IPS-15b (cell line): ENCODE data around the gene KIF16B.

Source experiments
- H3K27me3 ChIP-seq: one replicate; pipeline ENCODE4 v1.6.1; 2013; ENCODE audit warnings: low read length; ENCODE audit not compliant: control insufficient read depth, insufficient read depth
- H3K36me3 ChIP-seq: one replicate; pipeline ENCODE4 v1.6.1; 2013; ENCODE audit warnings: low read length; ENCODE audit not compliant: control insufficient read depth, insufficient read depth
- H3K4me1 ChIP-seq: one replicate; pipeline ENCODE4 v1.6.1; 2013; ENCODE audit warnings: mild to moderate bottlenecking, low read length; ENCODE audit not compliant: control insufficient read depth, insufficient read depth
- H3K4me3 ChIP-seq: one replicate; pipeline ENCODE4 v1.5.1; 2013; ENCODE audit warnings: low read depth, low read length
- H3K9ac ChIP-seq: one replicate; pipeline ENCODE4 v1.6.1; 2013; ENCODE audit warnings: low read depth, mild to moderate bottlenecking, low read length
- H3K9me3 ChIP-seq: one replicate; pipeline ENCODE4 v1.6.1; 2013; ENCODE audit warnings: mild to moderate bottlenecking, low read length; ENCODE audit not compliant: control insufficient read depth, insufficient read depth

KIF16B gene

DNA sequence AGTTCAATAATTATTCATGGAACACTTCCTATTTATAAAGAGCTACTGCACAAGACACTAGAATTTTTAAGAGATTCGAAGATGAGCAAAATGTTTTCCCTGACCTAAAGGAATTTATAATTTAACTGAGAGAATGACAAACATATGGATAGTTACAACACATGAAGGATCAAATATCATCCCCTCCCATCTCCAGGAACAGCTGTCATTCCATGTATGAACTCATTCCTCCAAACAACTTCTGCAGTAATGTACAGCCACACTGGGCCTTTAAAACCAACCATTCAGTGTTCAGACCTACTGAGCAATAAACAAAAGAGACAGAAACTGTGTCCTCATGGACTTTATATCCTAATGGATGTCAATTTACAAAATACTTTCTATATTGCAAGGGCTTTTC, 87.8 kb downstream of the KIF16B start:
- Histone ChIP-seq H3K9ac (no peak overlapping the region), H3K27me3 (no peaks in the 10 kb centered on the region), H3K9me3 (no peaks in the 10 kb centered on the region), H3K4me1 (no peaks in the 10 kb centered on the region), H3K36me3 (no peaks in the 10 kb centered on the region), H3K4me3 (no peak overlapping the region)

DNA sequence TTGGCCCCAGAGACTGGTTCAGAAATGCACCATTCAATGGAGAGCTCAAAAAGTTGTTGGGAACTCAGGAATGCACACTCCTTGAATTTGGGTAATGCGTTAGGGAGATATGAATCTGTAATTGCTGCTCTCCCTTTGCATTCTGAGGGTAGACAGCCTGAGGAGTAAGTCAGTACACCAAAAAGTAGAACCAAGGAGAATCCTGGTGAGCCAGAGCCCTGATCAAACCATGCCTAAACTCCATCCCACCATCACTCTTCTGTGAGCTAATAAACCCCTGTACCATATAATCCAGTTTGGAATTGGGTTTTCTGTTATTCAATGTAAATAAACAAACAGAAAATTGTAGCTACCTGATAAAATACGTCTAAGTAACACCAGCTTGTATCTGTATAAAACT, 90.2 kb downstream of the KIF16B start:
- Histone ChIP-seq H3K4me1 (no peaks in the 10 kb centered on the region), H3K27me3 (no peaks in the 10 kb centered on the region), H3K36me3 (no peaks in the 10 kb centered on the region), H3K9ac (no peak overlapping the region), H3K9me3 (no peaks in the 10 kb centered on the region), H3K4me3 (no peak overlapping the region)

GRCh38 chr20:16481977-16482376, 91.3 kb downstream of the KIF16B start:
- H3K36me3 ChIP-seq, result no peaks in the 10 kb centered on the region
- H3K9ac ChIP-seq, result no peak overlapping the region
- H3K4me3 ChIP-seq, result no peak overlapping the region
- H3K9me3 ChIP-seq, result no peaks in the 10 kb centered on the region
- H3K27me3 ChIP-seq, result no peaks in the 10 kb centered on the region
- no peaks in the 10 kb centered on the region for H3K4me1 ChIP-seq

GRCh38 chr20:16479666-16480065, 93.6 kb downstream of the KIF16B start:
- no peaks in the 10 kb centered on the region for H3K9me3 ChIP-seq
- H3K9ac ChIP-seq, result no peak overlapping the region
- H3K4me1 ChIP-seq, result peaks cover 4% of the 10 kb centered on the region
- no peak overlapping the region for H3K4me3 ChIP-seq
- H3K36me3 ChIP-seq, result no peaks in the 10 kb centered on the region
- no peaks in the 10 kb centered on the region for H3K27me3 ChIP-seq

DNA sequence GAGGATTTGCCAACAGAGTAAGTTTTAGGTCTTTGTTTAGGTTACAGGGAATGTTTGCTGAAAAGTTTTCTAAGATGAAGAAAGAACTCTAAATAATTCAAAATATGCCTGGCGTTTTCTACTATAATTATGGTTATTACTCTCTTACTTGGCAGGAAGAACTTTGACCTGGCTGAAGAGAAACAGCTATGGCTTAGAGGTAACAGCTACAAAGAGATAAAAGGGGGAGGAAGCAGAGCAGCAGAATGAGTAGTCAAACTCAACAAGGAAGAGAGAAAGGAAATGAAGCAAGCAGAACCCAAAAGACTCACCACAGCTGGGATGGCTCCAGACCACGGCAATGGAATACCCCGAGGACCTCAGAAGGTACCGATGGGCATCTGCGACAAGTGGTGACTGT, 95.6 kb downstream of the KIF16B start:
- no peak overlapping the region for H3K9ac ChIP-seq

DNA sequence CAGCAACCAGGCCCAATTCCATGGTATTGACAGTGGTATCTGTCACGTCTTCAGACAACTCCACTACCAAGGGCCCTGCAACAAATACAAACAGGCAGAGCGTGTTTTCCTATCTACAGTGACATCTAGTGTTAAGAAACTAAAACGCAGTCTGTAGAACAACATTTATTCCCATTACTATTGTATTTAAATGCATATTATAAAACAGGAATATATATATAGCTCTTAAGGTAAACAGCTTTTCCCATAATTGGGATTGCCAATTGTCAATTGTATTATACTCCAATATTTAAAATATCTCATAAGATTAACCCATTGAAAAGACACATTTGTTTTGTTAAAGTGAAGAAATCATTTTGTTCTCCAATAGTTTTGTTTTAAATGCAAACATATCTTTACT, 97.2 kb downstream of the KIF16B start:
- H3K4me1 ChIP-seq, result peaks cover 4% of the 10 kb centered on the region
- no peaks in the 10 kb centered on the region for H3K27me3 ChIP-seq
- no peaks in the 10 kb centered on the region for H3K9me3 ChIP-seq
- H3K36me3 ChIP-seq, result no peaks in the 10 kb centered on the region
- H3K4me3 ChIP-seq, result no peak overlapping the region
- no peak overlapping the region for H3K9ac ChIP-seq

More for the DNA sequence above, 95.6 kb downstream of the KIF16B start:
- no peaks in the 10 kb centered on the region for H3K9me3 ChIP-seq
- no peaks in the 10 kb centered on the region for H3K27me3 ChIP-seq
- H3K4me3 ChIP-seq, result no peak overlapping the region
- peaks cover 4% of the 10 kb centered on the region for H3K4me1 ChIP-seq
- H3K36me3 ChIP-seq, result no peaks in the 10 kb centered on the region

DNA sequence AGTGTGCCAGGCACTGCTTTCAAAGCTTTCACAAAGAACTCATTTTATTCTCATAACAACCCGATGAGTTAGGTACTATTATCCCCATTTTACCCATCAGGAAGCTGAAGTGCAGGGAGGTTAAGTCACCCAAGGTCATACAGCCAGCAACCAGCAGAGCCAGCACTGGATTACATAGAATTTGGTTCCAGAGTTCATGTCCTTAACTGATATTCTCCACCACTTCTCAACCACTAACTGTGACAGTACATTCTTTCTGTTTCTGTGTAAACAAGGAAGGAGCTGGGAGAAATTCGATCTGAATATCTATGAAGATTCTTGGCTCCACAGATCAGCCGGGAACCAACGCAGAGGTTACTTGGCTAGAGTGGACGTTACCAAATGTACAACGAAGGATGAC, 98.0 kb downstream of the KIF16B start:
- H3K9ac ChIP-seq, result no peak overlapping the region
- no peaks in the 10 kb centered on the region for H3K27me3 ChIP-seq
- no peak overlapping the region for H3K4me3 ChIP-seq
- peaks cover 4% of the 10 kb centered on the region for H3K4me1 ChIP-seq
- H3K36me3 ChIP-seq, result no peaks in the 10 kb centered on the region
- no peaks in the 10 kb centered on the region for H3K9me3 ChIP-seq

- H3K9ac ChIP-seq, result no peak overlapping the region
- no peak overlapping the region for H3K4me3 ChIP-seq
- H3K9me3 ChIP-seq, result no peaks in the 10 kb centered on the region
Observed at GRCh38 chr20:16474363-16474762, 98.9 kb downstream of the KIF16B start.

GRCh38 chr20:16472045-16472872, 101.0 kb downstream of the KIF16B start:
- Histone ChIP-seq H3K9me3 (no peaks in the 10 kb centered on the region), H3K4me1 (peaks cover 4% of the 10 kb centered on the region), H3K4me3 (no peak overlapping the region), H3K27me3 (no peaks in the 10 kb centered on the region), H3K36me3 (no peaks in the 10 kb centered on the region), H3K9ac (no peak overlapping the region)

More at GRCh38 chr20:16474363-16474762, 98.9 kb downstream of the KIF16B start:
- Histone ChIP-seq H3K27me3 (no peaks in the 10 kb centered on the region), H3K36me3 (no peaks in the 10 kb centered on the region), H3K4me1 (peaks cover 4% of the 10 kb centered on the region)

DNA sequence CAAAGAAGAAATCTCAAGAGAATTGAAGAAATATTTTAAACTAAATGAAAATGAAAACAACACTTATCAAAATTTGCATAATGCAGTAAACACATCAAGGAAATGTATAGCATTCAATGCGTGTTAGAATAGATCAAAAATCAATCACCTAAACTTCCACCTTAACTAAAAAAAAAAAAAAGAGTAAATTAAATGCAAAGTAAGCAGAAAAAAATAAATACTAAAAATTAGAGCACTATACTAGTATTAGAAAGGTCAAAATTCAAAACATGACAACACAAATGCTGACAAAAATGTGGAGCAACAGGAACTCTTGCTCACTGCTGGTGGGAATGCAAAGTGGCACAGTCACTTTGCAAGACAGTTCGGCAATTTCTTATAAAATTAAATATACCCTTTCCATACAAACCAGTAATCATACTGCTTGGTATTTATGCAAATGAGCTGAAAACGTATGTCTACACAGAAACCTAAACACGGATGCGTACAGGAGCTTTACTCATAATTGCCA, 103.8 kb downstream of the KIF16B start:
- Histone ChIP-seq H3K27me3 (no peaks in the 10 kb centered on the region), H3K4me1 (no peaks in the 10 kb centered on the region), H3K36me3 (peaks cover 2% of the 10 kb centered on the region), H3K4me3 (no peak overlapping the region), H3K9me3 (no peaks in the 10 kb centered on the region), H3K9ac (no peak overlapping the region)

DNA sequence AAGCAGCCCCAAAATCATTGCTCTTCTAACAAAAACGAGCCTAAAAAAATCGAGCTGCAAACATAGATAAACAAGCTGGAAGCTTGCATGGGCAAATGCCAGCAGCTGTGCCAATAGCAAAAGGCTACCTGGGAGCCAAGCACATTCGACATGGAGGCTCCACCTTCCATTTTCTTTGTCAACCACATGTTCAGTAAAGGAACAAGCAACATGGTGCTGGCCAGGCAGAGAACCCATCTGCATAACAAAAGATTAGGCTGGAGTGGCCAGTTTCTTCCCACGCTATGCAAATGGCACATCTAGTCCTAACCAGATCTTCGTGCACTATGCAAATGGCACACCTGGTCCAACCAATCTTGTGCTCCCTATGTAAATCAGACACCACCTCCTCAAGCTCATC, 110.5 kb downstream of the KIF16B start:
- Histone ChIP-seq H3K36me3 (peaks cover 2% of the 10 kb centered on the region), H3K9ac (no peak overlapping the region), H3K4me3 (no peak overlapping the region), H3K9me3 (no peaks in the 10 kb centered on the region), H3K4me1 (no peaks in the 10 kb centered on the region), H3K27me3 (no peaks in the 10 kb centered on the region)

DNA sequence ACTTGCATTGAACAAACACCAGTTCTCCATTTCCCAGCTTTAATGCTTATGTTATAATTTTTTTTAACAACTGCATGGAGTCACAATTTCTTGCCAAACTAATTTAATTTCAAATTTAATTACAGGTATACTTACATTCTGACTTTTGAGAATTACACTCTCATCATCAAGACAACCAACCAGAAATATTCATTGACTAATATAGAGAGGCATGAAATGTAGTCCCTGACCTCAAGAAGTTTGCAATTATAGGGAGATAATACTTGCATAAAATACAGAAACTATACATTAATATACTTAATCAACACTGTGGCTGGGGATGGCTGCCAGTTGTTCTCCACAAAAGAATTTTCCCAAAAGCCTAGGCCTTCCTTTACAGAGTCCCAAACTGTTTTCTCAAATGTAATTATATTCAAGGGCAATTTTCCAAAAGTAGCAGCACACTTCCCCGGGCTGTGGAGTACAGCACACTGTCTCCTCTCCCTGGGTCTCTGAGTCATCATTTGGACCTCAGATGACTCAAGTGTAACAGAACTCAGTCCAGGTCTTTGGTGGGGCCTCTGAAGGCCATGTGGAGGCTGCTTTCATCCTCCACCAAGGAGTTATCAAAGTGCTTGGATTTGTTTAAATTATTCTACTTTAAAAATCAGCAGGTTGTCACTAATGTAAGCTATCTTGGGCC, 114.1 kb downstream of the KIF16B start:
- Histone ChIP-seq H3K27me3 (no peaks in the 10 kb centered on the region), H3K36me3 (no peaks in the 10 kb centered on the region), H3K9ac (no peak overlapping the region), H3K4me3 (no peak overlapping the region), H3K4me1 (no peaks in the 10 kb centered on the region), H3K9me3 (no peaks in the 10 kb centered on the region)
